Measurements from ENCODE around the gene PGC. TPM values are rescaled to one million over a fixed set of nuclear protein-coding genes. Genes with fewer than 3 reads are reported as not detected.

The PGC gene
- total and polyA plus RNA-seq, 2 experiments from 2014 or later: 0.10 TPM; not detected in 1

- peaks cover 14% of the 10 kb centered on the region for H3K4me1 ChIP-seq (ENCODE audit: low read depth)
- H3K27me3 ChIP-seq: no peaks in the 10 kb centered on the region
- TF ChIP-seq, protein P1, sequence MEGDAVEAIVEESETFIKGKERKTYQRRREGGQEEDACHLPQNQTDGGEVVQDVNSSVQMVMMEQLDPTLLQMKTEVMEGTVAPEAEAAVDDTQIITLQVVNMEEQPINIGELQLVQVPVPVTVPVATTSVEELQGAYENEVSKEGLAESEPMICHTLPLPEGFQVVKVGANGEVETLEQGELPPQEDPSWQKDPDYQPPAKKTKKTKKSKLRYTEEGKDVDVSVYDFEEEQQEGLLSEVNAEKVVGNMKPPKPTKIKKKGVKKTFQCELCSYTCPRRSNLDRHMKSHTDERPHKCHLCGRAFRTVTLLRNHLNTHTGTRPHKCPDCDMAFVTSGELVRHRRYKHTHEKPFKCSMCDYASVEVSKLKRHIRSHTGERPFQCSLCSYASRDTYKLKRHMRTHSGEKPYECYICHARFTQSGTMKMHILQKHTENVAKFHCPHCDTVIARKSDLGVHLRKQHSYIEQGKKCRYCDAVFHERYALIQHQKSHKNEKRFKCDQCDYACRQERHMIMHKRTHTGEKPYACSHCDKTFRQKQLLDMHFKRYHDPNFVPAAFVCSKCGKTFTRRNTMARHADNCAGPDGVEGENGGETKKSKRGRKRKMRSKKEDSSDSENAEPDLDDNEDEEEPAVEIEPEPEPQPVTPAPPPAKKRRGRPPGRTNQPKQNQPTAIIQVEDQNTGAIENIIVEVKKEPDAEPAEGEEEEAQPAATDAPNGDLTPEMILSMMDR (IDR thresholded peaks at IDR 0.05; ENCODE audit: low read depth, low read length): no peak
- peak overlapping the region; percentile 64 for H3K27ac ChIP-seq
- no peaks in the 10 kb centered on the region for H3K9me3 ChIP-seq (ENCODE audit: low read depth)
- peak overlapping the region; percentile 68 for H3K4me3 ChIP-seq
- no peaks in the 10 kb centered on the region for H3K36me3 ChIP-seq
- peak; percentile 84 to 89 for DNase-seq (ENCODE audit: low read depth in 1 of 2, low spot score in 1 of 2)
Measured at GRCh38 chr6:41734666-41735426, 12.4 kb downstream of the PGC start.

GRCh38 chr6:41733707-41734665, 13.2 kb downstream of the PGC start:
- Histone ChIP-seq H3K27me3 (no peaks in the 10 kb centered on the region), H3K9me3 (ENCODE audit: low read depth) (no peaks in the 10 kb centered on the region), H3K4me1 (ENCODE audit: low read depth) (peaks cover 14% of the 10 kb centered on the region), H3K36me3 (no peaks in the 10 kb centered on the region), H3K4me3 (peak overlapping the region; percentile 68), H3K27ac (peak overlapping the region; percentile 64)
- TF ChIP-seq, protein P1 (IDR thresholded peaks at IDR 0.05; ENCODE audit: low read depth, low read length): no peak
- DNase-seq (ENCODE audit: low read depth in 1 of 2, low spot score in 1 of 2): peak; percentile 80 to 89

GRCh38 chr6:41733360-41733706, 13.9 kb downstream of the PGC start:
- Histone ChIP-seq H3K36me3 (no peaks in the 10 kb centered on the region), H3K4me1 (ENCODE audit: low read depth) (peaks cover 14% of the 10 kb centered on the region), H3K9me3 (ENCODE audit: low read depth) (no peaks in the 10 kb centered on the region), H3K27me3 (no peaks in the 10 kb centered on the region), H3K4me3 (peak overlapping the region; percentile 68), H3K27ac (peak overlapping the region; percentile 64)
- no peak for DNase-seq (ENCODE audit: low read depth in 1 of 2, low spot score in 1 of 2)
- TF ChIP-seq, protein P1 (IDR thresholded peaks at IDR 0.05; ENCODE audit: low read depth, low read length): no peak

GRCh38 chr6:41732591-41733359, 14.4 kb downstream of the PGC start:
- peaks cover 14% of the 10 kb centered on the region for H3K4me1 ChIP-seq (ENCODE audit: low read depth)
- TF ChIP-seq, protein P1 (IDR thresholded peaks at IDR 0.05; ENCODE audit: low read depth, low read length): no peak
- H3K4me3 ChIP-seq: no peak overlapping the region
- no peaks in the 10 kb centered on the region for H3K36me3 ChIP-seq
- no peak for DNase-seq (ENCODE audit: low read depth in 1 of 2, low spot score in 1 of 2)
- H3K9me3 ChIP-seq (ENCODE audit: low read depth): no peaks in the 10 kb centered on the region
- no peaks in the 10 kb centered on the region for H3K27me3 ChIP-seq
- H3K27ac ChIP-seq: peak overlapping the region; percentile 64

DNA sequence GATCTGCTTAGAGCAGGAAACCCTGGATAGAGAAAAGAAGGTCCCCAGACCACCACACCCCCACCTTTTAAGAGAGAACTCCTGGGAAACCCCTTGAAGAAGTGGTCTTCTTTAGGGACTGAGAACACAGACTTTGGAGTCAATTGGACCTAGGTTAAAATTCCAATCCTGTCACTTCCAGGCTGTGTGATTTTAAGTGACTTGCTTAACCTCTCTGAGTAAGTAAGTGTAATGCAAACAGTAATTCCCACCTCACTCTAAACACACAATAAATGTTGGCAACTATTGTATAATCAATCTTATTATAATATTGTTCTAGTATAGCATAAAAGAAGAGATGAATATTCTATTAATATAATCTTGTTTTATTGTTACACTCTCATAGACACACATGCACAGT, 15.0 kb downstream of the PGC start:
- no peaks in the 10 kb centered on the region for H3K9me3 ChIP-seq (ENCODE audit: low read depth)
- H3K27me3 ChIP-seq: no peaks in the 10 kb centered on the region
- H3K4me1 ChIP-seq (ENCODE audit: low read depth): peaks cover 14% of the 10 kb centered on the region
- TF ChIP-seq, protein P1 (IDR thresholded peaks at IDR 0.05; ENCODE audit: low read depth, low read length): no peak
- no peak for DNase-seq (ENCODE audit: low read depth in 1 of 2, low spot score in 1 of 2)
- no peaks in the 10 kb centered on the region for H3K36me3 ChIP-seq
- H3K27ac ChIP-seq: no peak overlapping the region
- H3K4me3 ChIP-seq: no peak overlapping the region

Measured in cardiac muscle cell (in vitro differentiated cells and primary cell).